AG09309 (cell line): ENCODE results near the gene THSD4.

Experiments used
- DNase-seq: peaks from one replicate; pipeline ENCODE4 v3.0.0-alpha.2; 2010; ENCODE audit warnings: low read depth
- H3K4me3 ChIP-seq: 2 replicates; pipeline ENCODE4 v1.5.1; 2011; ENCODE audit warnings: mild to moderate bottlenecking, low read depth, low read length, moderate library complexity; ENCODE audit not compliant: control insufficient read depth
- TF ChIP-seq, protein P1 (sequence below): IDR thresholded peaks from 2 replicates; pipeline ENCODE4 v1.5.1; 2011; ENCODE audit warnings: mild to moderate bottlenecking, low read depth, low read length, inconsistent platforms; ENCODE audit not compliant: insufficient read depth, control insufficient read depth; ENCODE audit errors: missing control alignments

THSD4 gene

GRCh38 chr15:71709808-71710418 is 594.6 kb downstream of the THSD4 start:
- H3K4me3 ChIP-seq: no peak overlapping the region
- TF ChIP-seq, protein P1, sequence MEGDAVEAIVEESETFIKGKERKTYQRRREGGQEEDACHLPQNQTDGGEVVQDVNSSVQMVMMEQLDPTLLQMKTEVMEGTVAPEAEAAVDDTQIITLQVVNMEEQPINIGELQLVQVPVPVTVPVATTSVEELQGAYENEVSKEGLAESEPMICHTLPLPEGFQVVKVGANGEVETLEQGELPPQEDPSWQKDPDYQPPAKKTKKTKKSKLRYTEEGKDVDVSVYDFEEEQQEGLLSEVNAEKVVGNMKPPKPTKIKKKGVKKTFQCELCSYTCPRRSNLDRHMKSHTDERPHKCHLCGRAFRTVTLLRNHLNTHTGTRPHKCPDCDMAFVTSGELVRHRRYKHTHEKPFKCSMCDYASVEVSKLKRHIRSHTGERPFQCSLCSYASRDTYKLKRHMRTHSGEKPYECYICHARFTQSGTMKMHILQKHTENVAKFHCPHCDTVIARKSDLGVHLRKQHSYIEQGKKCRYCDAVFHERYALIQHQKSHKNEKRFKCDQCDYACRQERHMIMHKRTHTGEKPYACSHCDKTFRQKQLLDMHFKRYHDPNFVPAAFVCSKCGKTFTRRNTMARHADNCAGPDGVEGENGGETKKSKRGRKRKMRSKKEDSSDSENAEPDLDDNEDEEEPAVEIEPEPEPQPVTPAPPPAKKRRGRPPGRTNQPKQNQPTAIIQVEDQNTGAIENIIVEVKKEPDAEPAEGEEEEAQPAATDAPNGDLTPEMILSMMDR: no peak
- DNase-seq: no peak

- no peak overlapping the region for H3K4me3 ChIP-seq
- DNase-seq: no peak
- TF ChIP-seq, protein P1: no peak
Observed at GRCh38 chr15:71712182-71712581, 596.9 kb downstream of the THSD4 start.

DNA sequence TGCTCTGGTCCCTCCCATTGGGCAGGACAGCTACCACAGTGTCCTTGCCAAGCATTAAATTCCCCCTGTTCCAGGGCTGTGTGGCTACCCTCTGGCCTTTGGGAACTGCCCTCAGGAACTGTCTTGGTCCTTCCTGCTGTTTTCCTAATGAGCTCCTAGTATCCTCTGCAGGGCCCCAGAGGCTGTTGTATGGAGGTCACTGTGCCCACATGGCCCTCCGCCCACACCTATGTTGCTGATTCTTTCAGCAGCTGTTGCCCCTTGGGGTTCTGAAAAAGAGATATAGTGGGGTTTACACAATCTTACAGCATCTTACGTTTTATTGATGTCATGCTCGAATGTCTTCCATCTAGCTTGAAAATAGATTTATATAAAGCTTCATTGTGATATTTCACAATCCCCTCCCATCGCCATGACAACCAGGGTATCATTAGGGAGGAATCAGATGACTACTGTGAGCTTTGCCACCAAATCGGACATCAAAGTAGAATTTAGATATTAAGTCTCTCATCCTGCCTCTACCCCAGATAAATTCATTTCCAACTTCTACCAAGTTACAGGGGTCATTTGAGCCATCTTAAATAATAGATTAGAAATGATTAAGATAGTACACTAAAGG is 598.0 kb downstream of the THSD4 start:
- no peak for DNase-seq
- no peak overlapping the region for H3K4me3 ChIP-seq
- TF ChIP-seq, protein P1: no peak

- TF ChIP-seq, protein P1: no peak
- no peak for DNase-seq
- H3K4me3 ChIP-seq: no peak overlapping the region
Observed at GRCh38 chr15:71715914-71716313, 600.6 kb downstream of the THSD4 start.

- DNase-seq: peak; percentile 14
- TF ChIP-seq, protein P1: no peak
- no peak overlapping the region for H3K4me3 ChIP-seq
Observed at GRCh38 chr15:71716990-71717389, 601.7 kb downstream of the THSD4 start.

- no peak overlapping the region for H3K4me3 ChIP-seq
- no peak for DNase-seq
- TF ChIP-seq, protein P1: no peak
Observed at GRCh38 chr15:71718116-71718910, 603.0 kb downstream of the THSD4 start.
